Hematopoietic multipotent progenitor cell (in vitro differentiated cells): Measurements from ENCODE around the gene RNU7-1. TPM values are rescaled to one million over a fixed set of nuclear protein-coding genes. Genes with fewer than 3 reads are reported as not detected.
A peak's percentile ranks its signal among the peaks of the same experiment; 100 is the strongest.

ENCODE experiments used
- DNase-seq, 3 donors: peaks; one replicate each; pipeline ENCODE4 v3.0.0-alpha.2; 2011 to 2015; ENCODE audit warnings: low read depth in 2 of 3, low spot score in 2 of 3
- total RNA-seq: library from RNA; depleted of rRNA; stranded (reverse); fragments of >200 nt; gene quantifications from one replicate; pipeline ENCODE4 v1.2.3, GENCODE V29; 2012

Gene RNU7-1
- total RNA-seq, 1 donor = not detected

DNA sequence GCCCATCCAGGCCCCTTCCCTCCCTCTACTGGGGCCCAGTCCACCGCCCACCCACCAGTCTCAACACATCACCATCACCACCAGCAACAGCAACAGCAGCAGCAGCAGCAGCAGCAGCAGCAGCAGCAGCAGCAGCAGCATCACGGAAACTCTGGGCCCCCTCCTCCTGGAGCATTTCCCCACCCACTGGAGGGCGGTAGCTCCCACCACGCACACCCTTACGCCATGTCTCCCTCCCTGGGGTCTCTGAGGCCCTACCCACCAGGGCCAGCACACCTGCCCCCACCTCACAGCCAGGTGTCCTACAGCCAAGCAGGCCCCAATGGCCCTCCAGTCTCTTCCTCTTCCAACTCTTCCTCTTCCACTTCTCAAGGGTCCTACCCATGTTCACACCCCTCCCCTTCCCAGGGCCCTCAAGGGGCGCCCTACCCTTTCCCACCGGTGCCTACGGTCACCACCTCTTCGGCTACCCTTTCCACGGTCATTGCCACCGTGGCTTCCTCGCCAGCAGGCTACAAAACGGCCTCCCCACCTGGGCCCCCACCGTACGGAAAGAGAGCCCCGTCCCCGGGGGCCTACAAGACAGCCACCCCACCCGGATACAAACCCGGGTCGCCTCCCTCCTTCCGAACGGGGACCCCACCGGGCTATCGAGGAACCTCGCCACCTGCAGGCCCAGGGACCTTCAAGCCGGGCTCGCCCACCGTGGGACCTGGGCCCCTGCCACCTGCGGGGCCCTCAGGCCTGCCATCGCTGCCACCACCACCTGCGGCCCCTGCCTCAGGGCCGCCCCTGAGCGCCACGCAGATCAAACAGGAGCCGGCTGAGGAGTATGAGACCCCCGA lies 6.8 kb upstream of the RNU7-1 start:
- DNase-seq = peak in 1 of 3 donors; percentile 67

- DNase-seq = peak; percentile 93 to 97 (median 96)
These were observed 5.9 kb upstream of the RNU7-1 start for GRCh38 chr12:6937481-6938352.

- DNase-seq = no peak
These were observed 5.0 kb upstream of the RNU7-1 start for GRCh38 chr12:6938353-6939190.

- no peak for DNase-seq
These were observed 4.5 kb upstream of the RNU7-1 start for GRCh38 chr12:6939191-6939540.

DNA sequence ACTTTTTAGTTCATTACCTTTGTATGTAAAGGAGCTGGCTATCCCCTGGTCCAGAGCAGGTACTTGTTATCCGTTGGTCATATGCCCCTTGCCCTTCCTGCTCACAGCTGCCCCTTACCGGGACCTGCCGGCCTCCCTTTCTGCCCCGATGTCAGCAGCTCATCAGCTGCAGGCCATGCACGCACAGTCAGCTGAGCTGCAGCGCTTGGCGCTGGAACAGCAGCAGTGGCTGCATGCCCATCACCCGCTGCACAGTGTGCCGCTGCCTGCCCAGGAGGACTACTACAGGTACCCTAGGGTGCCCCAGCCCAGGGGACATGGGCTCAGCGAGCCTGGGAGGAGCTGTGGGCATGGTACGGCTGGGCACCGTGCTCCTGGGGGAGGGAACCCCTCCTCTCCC lies 2.3 kb upstream of the RNU7-1 start:
- DNase-seq = no peak

DNA sequence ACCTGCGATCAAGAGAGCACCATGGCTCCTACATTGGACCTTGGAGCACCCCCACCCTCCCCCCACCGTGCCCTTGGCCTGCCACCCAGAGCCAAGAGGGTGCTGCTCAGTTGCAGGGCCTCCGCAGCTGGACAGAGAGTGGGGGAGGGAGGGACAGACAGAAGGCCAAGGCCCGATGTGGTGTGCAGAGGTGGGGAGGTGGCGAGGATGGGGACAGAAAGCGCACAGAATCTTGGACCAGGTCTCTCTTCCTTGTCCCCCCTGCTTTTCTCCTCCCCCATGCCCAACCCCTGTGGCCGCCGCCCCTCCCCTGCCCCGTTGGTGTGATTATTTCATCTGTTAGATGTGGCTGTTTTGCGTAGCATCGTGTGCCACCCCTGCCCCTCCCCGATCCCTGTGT lies 1.8 kb upstream of the RNU7-1 start:
- no peak for DNase-seq

- no peak for DNase-seq
These were observed 1.3 kb upstream of the RNU7-1 start for GRCh38 chr12:6942331-6942665.

GRCh38 chr12:6943389-6943721 lies 261 bp upstream of the RNU7-1 start:
- peak; percentile 77 to 96 (median 90) for DNase-seq

- DNase-seq = peak; percentile 68 to 92 (median 88)
These were observed 968 bp downstream of the RNU7-1 start for GRCh38 chr12:6944381-6945186.

GRCh38 chr12:6945613-6946012 lies 2.0 kb downstream of the RNU7-1 start:
- no peak for DNase-seq

DNA sequence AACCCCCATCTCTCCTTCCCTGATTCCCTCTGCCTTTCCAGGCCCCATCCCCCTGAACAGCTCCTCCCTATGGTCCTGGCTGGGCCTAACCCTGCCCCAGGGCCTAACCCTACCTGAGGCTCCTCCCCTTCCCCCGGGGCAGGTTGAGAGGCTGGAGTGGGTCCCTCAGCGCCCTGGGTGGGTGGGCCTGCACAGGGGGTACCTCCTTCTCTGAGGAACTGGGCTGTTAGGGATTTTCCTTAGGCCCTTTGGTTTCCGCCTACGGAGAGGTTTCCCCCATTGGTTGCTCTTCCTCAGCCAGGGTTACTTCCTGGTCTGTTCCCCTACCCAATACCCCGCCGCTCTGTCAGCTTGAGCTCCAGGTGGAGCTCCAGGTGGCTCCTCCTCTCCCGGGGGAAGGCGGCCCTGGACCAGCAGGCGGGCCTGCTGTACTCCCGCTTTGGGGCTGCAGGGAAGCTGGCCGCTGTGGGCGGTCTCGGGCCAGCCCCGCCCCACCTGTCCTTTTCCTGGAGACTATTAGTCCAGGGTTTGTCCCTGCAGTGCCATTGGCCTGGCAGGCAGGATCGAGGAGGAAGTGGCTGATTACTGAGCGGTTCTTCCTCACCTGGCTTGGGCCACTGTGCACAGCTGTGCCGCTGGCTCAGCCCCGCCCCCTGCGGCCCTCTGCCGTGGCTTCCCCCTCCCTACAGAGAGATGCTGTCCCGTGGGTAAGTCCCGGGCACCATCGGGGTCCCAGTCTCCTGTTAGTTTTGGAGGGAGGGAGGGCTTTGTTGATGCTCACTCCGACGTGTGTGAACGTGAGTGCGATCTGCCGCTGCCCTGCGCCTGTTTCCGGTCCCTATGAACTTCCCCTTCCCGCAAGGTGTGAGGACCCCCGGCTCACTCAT lies 2.7 kb downstream of the RNU7-1 start:
- peak in 1 of 3 donors; percentile 46 for DNase-seq

GRCh38 chr12:6946920-6947374 lies 3.3 kb downstream of the RNU7-1 start:
- DNase-seq = no peak

GRCh38 chr12:6947615-6948014 lies 4.0 kb downstream of the RNU7-1 start:
- DNase-seq = no peak

GRCh38 chr12:6948873-6949594 lies 5.4 kb downstream of the RNU7-1 start:
- peak in 1 of 3 donors; percentile 46 for DNase-seq

- peak in 1 of 3 donors; percentile 66 for DNase-seq
These were observed 6.8 kb downstream of the RNU7-1 start for GRCh38 chr12:6950401-6950801.

DNA sequence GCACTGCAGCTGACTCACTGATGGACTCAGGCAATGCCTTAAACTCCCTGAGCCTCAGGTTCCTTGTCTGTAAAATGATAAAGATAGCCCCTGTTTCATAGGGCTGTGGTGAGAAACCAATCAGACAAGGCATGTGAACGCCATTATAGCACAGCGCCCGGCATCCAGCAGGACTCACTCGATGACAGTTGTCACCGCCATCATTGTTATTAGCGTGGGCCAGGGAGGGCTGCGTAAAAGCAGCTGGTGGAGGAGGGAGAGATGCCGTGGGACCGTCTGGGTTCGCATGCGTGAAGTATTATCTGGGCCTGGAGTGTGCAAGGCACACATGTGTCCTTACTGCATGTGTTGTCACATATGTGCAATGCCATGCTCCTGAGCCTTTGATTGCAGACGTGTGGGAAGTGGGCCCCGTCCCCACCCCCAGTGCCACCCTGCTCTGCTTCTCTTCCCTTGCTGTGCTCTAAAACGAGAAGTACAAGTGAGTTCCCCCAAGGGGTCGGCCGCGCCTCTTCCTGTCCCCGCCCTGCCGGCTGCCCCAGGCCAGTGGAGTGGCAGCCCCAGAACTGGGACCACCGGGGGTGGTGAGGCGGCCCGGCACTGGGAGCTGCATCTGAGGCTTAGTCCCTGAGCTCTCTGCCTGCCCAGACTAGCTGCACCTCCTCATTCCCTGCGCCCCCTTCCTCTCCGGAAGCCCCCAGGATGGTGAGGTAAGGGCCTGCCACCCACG lies 7.4 kb downstream of the RNU7-1 start, which contains the start of gene PTPN6:
TSS of gene PTPN6 (plus strand) at position 546 of the 730 bp plus-strand sequence. CDS start at position 703, 157 bp downstream.
- DNase-seq = peak in 2 of 3 donors; percentile 71 to 85

GRCh38 chr12:6951551-6952120 lies 8.0 kb downstream of the RNU7-1 start:
- no peak for DNase-seq
